ENCODE results near the gene CREB5.

CREB5 gene

DNA sequence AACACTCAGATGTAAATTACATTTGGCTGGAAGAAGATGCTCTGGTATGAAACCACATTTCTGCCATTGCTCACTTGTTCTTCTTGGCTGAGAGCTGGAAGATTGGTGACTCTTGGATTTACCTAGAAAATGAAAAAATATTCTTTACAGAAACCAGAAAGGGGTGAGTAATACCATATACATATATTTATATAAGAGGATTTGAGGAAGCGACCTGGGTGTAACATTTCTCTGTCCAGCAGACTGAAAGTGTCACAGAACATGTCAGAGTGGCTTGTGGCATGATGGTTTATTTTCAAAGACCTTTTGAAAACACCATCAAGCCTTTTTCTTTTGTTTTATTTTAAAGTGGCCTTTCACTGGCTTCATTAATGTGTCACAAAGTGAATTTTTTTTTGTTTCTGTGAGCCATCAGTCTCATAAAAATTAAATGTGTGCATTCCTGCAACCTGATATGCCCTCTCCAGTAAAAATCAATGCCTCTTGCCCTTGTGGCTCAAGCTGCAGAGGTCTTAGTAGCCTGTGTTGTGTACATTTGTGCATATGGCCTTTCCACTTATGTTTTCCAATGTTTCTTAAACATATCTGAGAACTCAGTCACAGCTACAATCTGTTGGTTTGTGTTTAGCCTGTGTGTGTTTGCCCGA is 23.5 kb downstream of the CREB5 start:
- no peak for DNase-seq (ENCODE audit: low spot score)

DNA sequence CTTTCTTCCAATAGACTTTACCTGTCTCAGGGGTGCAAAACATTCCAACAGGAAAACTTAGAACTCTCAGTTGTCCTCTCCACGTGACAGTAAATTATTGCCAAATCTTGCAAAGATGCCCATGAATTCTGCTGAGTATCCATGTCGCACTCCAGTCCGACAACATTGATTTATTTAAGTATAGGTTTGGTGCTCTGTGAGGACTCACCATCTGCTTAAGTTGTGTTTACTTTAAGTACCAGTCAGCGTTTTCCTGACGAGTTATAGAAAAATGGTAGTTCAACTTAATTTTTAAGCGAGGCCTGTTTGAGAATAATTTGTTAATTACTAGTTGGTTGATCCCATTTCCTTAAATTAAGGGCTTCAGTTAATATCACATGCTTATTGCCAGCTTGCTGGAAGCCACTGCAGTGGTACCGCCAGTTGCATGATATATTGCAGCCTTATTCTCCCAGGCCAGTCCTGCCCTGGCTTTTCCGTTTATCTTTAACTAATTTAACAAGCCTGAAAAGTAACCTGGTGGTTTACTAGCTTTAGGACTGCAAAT is 27.8 kb downstream of the CREB5 start:
- no peak for DNase-seq (ENCODE audit: low spot score)

DNA sequence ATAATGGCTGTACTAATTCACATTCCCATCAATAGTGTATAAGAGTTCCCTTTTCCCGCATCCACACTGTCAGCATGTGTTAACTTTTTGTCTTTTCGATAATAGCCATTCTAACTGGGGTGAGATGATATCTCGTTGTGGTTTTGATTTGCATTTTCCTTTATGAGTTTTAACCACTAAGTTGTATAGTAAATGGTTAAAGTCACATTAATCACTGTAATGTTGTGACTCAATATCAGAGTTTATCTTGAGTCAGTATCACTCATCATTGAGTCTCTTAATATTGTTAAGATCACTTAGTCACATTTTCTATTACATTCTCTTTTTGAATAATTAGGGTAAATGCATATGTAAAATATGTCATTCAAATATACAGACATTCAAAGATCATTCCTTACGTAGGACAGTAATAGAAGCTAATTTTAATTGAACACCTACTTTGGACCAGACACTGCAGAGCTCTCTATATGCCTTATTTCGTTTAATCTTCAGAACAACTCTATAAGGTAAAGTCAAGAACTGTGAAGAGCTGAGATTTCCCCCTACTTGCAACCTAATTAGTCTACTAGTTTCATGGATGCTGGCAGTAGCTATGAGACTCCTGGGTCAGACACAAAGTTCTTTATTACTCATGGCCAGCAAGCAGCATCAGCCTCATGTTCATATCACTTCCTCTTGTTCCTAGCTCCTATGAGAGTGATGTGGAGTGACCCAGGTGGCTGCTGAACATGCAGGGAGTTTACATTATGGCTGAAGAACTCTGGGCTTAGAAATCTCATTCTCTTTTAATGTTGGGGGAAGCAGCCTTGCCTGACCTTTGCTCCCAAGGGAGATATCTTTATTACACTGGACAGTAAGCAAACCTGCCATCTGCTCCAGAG is 30.5 kb downstream of the CREB5 start:
- no peak for DNase-seq (ENCODE audit: low spot score)

GRCh38 chr7:28446131-28446530 is 33.8 kb downstream of the CREB5 start:
- DNase-seq (ENCODE audit: low spot score), result no peak

DNA sequence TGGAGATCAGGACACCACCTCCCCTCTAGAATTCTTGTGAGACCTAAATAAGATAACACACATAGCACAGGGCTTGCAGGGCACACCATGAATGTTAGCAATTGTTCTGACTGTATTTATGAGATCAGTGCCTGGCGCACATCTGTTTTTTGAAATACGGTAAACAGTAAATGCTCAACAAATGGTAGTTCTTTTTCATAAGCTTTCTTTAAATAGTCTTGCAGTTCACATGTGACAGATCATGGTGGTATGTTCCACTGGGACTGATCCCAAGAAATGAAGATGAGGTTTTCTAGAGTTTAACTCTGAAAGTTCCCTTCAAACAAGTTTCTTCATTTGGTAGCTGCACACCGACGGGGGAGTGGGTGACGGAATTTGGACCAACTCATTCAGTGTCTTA is 34.8 kb downstream of the CREB5 start:
- no peak for DNase-seq (ENCODE audit: low spot score)

DNA sequence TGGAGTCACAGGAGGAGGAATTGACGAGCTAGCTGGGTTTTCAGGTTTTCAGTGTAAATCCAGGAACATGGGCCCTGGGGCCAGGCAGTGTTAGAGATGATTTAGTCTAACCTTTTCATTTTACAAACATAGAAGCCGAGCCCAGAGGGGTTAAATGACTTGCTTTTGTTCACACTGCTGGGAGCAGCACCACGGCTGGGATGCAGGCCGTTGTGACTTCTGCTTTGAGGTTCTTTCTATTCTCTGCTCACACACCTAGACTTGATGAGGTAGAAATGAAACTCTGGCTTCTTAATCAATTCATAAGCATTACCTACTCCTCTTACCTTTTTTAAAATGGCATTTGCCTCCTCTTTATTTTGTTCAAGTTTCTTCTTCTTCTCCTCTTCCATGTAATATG is 36.4 kb downstream of the CREB5 start:
- no peak for DNase-seq (ENCODE audit: low spot score)

DNA sequence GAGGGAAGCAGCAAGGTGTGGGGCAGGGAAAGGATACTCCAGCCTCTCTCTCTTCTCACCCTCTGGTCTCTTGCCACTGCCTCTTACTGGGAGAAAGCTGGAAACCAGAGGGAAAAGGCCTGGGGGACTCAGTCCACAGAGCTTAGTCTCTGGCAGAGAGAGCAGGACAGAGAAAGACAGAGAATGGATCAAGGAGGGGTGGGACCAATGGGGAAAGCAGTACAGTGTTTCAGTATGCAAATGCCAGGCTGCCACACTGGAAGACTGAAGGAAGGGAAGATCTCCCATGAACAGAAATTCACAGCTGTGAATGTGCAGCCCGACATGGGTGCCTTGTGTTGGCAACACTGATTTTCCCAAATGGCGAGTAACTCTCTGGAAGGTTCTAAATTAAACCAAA is 40.4 kb downstream of the CREB5 start:
- no peak for DNase-seq (ENCODE audit: low spot score)

DNA sequence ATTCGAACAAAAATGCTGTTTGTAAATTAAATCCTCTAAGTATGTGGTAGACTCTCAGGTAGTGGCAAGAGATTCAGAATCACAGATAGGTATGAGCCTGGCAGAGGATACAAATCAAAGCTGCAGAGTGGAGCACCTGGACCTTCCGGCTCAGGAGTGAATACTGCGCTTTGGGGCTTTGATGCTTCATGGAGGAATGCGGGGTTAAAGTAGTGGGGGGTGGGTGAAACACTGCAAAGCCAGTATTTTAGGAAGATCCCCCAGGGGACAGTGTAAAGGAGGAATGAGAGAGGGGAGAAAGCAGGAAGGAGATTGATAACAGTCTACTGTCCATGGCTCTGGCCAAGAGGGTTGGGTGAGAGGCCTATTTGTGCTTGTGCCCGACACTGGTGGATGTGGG is 43.2 kb downstream of the CREB5 start:
- no peak for DNase-seq (ENCODE audit: low spot score)

- DNase-seq (ENCODE audit: low spot score), result no peak
Observed at GRCh38 chr7:28456044-28456443, 43.7 kb downstream of the CREB5 start.

DNA sequence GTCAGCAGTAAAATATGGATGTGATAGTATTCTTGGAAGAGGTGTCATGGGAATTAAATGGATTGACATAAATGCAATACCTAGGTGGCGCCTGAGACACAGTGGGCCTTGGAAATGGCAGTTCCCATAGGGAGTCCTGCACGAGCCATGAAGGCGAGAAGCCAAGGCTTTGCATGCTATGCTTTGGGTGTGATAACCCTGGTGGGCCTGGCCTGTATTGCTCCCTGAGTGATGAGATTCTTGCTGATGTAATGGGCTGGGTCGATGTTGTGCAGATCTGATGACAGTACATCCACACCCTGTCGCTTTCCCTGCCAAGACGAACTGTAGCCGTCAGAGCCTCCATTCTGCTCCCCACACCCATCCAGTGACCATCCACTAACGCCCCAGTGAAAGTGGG is 46.4 kb downstream of the CREB5 start:
- no peak for DNase-seq (ENCODE audit: low spot score)

GRCh38 chr7:28459306-28459705 is 47.0 kb downstream of the CREB5 start:
- no peak for DNase-seq (ENCODE audit: low spot score)

- no peak for DNase-seq (ENCODE audit: low spot score)
Observed at GRCh38 chr7:28465697-28466096, 53.4 kb downstream of the CREB5 start.

GRCh38 chr7:28466341-28466740 is 54.0 kb downstream of the CREB5 start:
- DNase-seq (ENCODE audit: low spot score), result no peak

DNA sequence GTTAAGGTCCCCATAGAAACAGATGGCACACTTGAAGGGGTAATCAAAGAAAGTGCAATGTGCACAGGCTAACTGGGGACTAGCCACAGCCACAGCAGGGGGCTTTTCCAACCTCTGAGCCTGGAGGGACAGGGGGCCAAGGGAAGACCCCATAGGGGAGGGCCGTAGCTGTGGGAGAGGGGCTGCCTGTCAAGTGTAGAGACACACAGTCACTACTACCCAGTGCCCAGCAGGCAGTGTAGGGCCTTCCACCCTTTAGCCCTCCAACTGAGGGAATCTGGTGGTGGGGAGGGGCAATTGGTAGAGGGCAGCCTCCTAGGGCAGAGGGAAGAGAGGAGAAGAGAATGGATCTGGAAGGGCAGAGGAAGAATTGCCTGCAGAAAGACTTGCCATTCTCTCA is 54.6 kb downstream of the CREB5 start:
- no peak for DNase-seq (ENCODE audit: low spot score)

DNA sequence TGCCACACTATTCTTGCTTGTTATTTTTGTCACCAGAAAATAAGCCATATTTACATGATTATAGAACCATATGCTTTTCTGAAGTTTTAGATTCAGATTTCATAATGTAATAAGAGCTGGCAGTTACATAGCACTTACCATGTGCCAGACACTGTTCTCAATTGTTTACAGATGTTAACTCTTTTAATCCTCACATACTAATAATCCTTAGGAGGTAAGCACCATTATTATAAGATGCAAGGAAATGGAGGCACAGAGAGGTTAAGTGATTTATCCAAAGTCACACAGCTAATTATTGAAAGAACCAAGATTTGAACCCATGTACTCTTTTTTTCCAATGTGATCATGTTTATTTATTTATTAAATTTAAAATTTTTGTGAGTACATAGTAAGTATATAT is 57.2 kb downstream of the CREB5 start:
- no peak for DNase-seq (ENCODE audit: low spot score)

DNA sequence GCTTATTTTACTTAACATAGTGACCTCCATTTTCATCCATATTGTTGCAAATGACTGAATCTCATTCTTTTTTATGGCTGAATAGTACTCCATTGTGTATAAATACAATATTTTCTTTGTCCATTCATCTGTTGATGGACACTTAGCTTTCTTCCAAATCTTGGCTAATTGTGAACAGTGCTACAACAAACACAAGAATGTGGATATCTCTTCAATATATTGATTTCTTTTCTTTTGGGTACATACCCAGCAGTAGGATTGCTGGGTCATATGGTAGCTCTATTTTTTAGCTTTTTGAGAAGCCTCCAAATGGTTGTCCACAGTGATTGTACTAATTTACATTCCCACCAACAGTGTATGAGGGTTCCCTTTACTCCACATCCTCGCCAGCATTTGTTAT is 58.0 kb downstream of the CREB5 start:
- no peak for DNase-seq (ENCODE audit: low spot score)

- no peak for DNase-seq (ENCODE audit: low spot score)
Observed at GRCh38 chr7:28472332-28472731, 60.0 kb downstream of the CREB5 start.

DNA sequence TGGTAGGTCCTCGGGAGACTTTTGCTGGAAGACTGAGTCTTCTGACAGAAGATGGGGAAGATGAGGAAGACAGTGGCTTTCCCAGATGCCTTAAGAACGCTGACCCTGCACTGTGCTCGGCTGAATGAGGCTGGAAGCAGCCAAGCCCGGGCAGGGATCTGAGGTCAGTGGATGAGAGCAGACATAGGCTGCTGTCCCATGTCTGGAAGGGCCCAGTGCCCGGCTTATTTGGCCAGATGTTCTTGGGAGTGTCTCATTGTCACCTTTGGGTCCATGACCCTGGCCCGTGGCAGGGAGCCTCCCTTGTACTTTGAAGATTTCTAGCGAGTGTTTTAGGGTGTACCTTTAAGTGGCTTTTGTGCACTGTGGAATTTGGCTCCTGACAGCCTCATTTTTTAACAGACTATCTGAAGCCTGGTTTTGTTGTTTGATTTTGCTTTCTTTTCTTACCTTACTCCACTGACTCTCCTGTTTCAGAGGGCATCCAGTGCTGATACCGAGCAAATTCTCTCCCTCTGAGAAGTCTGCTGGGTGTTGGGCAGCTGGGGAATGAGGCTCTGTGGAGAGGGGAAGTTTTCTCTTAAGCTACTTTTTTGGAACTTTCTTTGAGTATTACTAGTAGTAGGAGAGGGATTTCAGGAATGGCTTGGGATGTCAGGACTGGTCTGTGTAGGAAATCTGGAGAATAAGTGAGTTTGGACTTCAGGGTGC is 61.4 kb downstream of the CREB5 start:
- no peak for DNase-seq (ENCODE audit: low spot score)

DNA sequence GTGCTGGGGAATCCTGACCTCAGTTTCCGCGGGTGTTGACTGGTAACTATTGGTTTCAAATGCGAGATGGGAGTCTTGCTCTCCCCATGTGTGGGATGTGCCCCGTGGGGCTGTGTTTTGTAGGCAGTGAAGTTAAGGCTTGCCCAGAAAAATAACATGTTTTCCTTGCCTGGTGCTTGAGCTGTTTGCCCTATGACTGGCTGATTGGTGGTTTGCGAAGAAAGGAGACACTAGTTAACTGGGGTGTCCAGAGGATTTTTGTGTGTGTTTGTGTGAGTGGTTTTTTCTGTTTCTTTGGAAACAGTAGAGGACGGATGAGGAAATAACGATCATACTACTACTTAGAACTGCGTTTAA is 61.9 kb downstream of the CREB5 start:
- DNase-seq (ENCODE audit: low spot score), result no peak

- no peak for DNase-seq (ENCODE audit: low spot score)
Observed at GRCh38 chr7:28474640-28475039, 62.3 kb downstream of the CREB5 start.

DNA sequence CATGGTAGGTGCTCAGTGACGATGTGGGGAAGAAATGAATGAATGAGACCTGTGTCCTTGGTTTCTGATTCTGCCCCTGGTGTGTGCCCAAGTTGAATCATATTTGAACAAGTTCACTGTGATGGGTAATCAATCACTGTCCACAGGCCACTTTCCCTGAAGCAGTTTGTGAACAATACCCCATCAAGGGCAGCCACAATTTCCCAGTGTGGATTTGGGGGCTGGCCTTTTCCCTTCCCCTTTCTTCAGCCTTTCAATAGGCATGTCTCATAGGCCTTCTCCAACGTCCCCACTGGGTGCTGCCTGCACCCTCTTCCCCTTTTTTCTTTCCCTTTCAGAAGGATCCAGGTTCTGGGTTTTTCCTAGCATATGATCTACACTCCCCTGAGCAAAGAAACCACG is 64.7 kb downstream of the CREB5 start:
- DNase-seq (ENCODE audit: low spot score), result no peak

- no peak for DNase-seq (ENCODE audit: low spot score)
Observed at GRCh38 chr7:28478656-28479055, 66.3 kb downstream of the CREB5 start.

DNA sequence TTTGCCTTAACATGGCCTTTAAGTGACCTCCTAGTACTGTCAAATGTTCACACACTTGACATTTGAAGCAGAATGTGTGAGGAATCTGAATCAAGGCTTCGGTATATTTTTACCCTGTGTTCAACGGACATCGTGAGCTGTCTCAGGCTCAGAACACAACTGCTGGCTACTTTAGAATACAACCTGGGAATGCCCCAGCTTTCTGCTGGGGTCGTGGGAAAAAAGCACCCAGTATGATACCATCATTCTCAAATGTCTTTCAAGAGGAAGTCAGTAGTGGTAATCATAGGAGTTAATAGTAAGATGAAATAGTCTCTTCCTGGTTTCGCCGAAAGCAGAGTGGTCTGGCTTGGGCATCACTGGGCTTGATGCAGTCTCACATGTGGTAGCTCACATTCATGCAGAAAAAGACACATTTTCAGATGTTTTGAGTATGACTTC is 67.2 kb downstream of the CREB5 start:
- no peak for DNase-seq (ENCODE audit: low spot score)

Data from hepatic stellate cell (primary cell).